Calu3 (cell line): ENCODE results near the gene KIF26B. TPM values are rescaled to one million over a fixed set of nuclear protein-coding genes. Genes with fewer than 3 reads are reported as not detected.

Experiments
- BruUV-seq: library from RNA; stranded (reverse); fragments of 400-500 nt; replicated peaks from 2 replicates; lab custom pipeline; 2021; lab: Mats Ljungman, UMichigan
- CTCF ChIA-PET: fragments of 300-600 bp; sonication (Branson Sonifier 250); formaldehyde crosslinking; loops from one replicate; lab custom pipeline; 2022; ENCODE audit warnings: antibody characterized with exemption; lab: Charles Lee
- DNase-seq: peaks from one replicate; pipeline ENCODE4 v3.0.0; 2022
- H3K27ac Mint-ChIP-seq: one replicate; pipeline ENCODE4 v1.8.0; 2022; ENCODE audit warnings: mixed read lengths; ENCODE audit not compliant: unreplicated experiment
- H3K27me3 Mint-ChIP-seq: one replicate; pipeline ENCODE4 v1.8.0; 2022; ENCODE audit warnings: mixed read lengths; ENCODE audit not compliant: unreplicated experiment
- H3K36me3 Mint-ChIP-seq: one replicate; pipeline ENCODE4 v1.8.0; 2022; ENCODE audit warnings: mild to moderate bottlenecking, moderate library complexity, mixed read lengths; ENCODE audit not compliant: insufficient read depth, unreplicated experiment
- H3K4me1 Mint-ChIP-seq: one replicate; pipeline ENCODE4 v1.8.0; 2022; ENCODE audit warnings: mild to moderate bottlenecking, low read depth, mixed read lengths; ENCODE audit not compliant: unreplicated experiment
- H3K4me3 Mint-ChIP-seq: one replicate; pipeline ENCODE4 v1.8.0; 2022; ENCODE audit warnings: mild to moderate bottlenecking, low read depth, moderate library complexity, mixed read lengths; ENCODE audit not compliant: unreplicated experiment
- H3K9me3 Mint-ChIP-seq: one replicate; pipeline ENCODE4 v1.8.0; 2022; ENCODE audit warnings: low read depth, mixed read lengths; ENCODE audit not compliant: unreplicated experiment
- CTCF ChIP-seq: fragments of 200-600 bp; IDR thresholded peaks from one replicate; pipeline ENCODE4 v1.8.0; 2022; ENCODE audit warnings: antibody characterized with exemption; ENCODE audit not compliant: unreplicated experiment
- intact Hi-C: fragments of 100-400 bp; cut with micrococcal nuclease; formaldehyde crosslinking; loops from one replicate; pipeline ENCODE4 v1.10.0; 2022; ENCODE audit not compliant: unreplicated experiment
- total RNA-seq: library from RNA; stranded (reverse); gene quantifications from 2 replicates; pipeline ENCODE4 v1.2.3, GENCODE V29; 2022

KIF26B gene
- total RNA-seq, 1 experiment from 2014 or later: 1.1 TPM

- Mint-ChIP-seq H3K27ac (no peak overlapping the region), H3K36me3 (no peaks in the 10 kb centered on the region), H3K9me3 (peaks cover 4% of the 10 kb centered on the region), H3K4me3 (no peak overlapping the region), H3K27me3 (no peaks in the 10 kb centered on the region), H3K4me1 (no peaks in the 10 kb centered on the region)
- intact Hi-C loops: no loop called here
- no peak for TF ChIP-seq CTCF
- no peak for DNase-seq
- no TSS peak for BruUV-seq
- CTCF ChIA-PET: no interaction called here
Measured at GRCh38 chr1:245428681-245429080, 273.9 kb downstream of the KIF26B start.

- Mint-ChIP-seq H3K27ac (no peak overlapping the region), H3K9me3 (no peaks in the 10 kb centered on the region), H3K36me3 (no peaks in the 10 kb centered on the region), H3K4me1 (no peaks in the 10 kb centered on the region), H3K27me3 (no peaks in the 10 kb centered on the region), H3K4me3 (no peak overlapping the region)
- no peak for TF ChIP-seq CTCF
- no peak for DNase-seq
- intact Hi-C loops: no loop called here
- CTCF ChIA-PET: interaction anchor here (0.9 kb wide), 1 partner anchor 11 kb away, joined by 4 read pairs; no protein-coding TSS in a partner anchor
- BruUV-seq: no TSS peak
Measured at GRCh38 chr1:245431706-245432105, 276.9 kb downstream of the KIF26B start.

GRCh38 chr1:245432228-245432875, 277.6 kb downstream of the KIF26B start:
- Mint-ChIP-seq H3K9me3 (peaks cover 3% of the 10 kb centered on the region), H3K4me1 (no peaks in the 10 kb centered on the region), H3K27me3 (no peaks in the 10 kb centered on the region), H3K4me3 (no peak overlapping the region), H3K27ac (no peak overlapping the region), H3K36me3 (no peaks in the 10 kb centered on the region)
- intact Hi-C loops: no loop called here
- no peak for TF ChIP-seq CTCF
- no peak for DNase-seq
- CTCF ChIA-PET: no interaction called here
- BruUV-seq: no TSS peak

- H3K4me3 Mint-ChIP-seq: no peak overlapping the region
- no peak for DNase-seq
- H3K27ac Mint-ChIP-seq: no peak overlapping the region
- H3K36me3 Mint-ChIP-seq: no peaks in the 10 kb centered on the region
- CTCF ChIA-PET: no interaction called here
- no peak for TF ChIP-seq CTCF
- peaks cover 3% of the 10 kb centered on the region for H3K9me3 Mint-ChIP-seq
- no peaks in the 10 kb centered on the region for H3K27me3 Mint-ChIP-seq
- no TSS peak for BruUV-seq
- intact Hi-C loops: no loop called here
- H3K4me1 Mint-ChIP-seq: no peaks in the 10 kb centered on the region
Measured at GRCh38 chr1:245433561-245433960, 278.8 kb downstream of the KIF26B start.
